PFSK-1 (cell line): ENCODE data around the gene DNMT3B.

Source experiments
- FOXP2 ChIP-seq: optimal IDR thresholded peaks from 2 replicates; pipeline ENCODE3; 2011; ENCODE audit warnings: borderline replicate concordance, control low read depth, inconsistent platforms; ENCODE audit not compliant: insufficient read depth; ENCODE audit errors: extremely low read length, extremely low read depth
- POLR2AphosphoS5 ChIP-seq: IDR thresholded peaks from 2 replicates; pipeline ENCODE4 v1.6.1; 2012; ENCODE audit warnings: low read depth, mild to moderate bottlenecking, control low read depth, low read length, moderate library complexity
- SIN3A ChIP-seq: IDR thresholded peaks from 2 replicates; pipeline ENCODE4 v1.6.1; 2012; ENCODE audit warnings: mild to moderate bottlenecking, low read length, moderate library complexity, borderline replicate concordance; ENCODE audit not compliant: insufficient read depth
- TAF1 ChIP-seq: IDR thresholded peaks from 2 replicates; pipeline ENCODE4 v1.6.1; 2012; ENCODE audit warnings: low read length, control low read depth, borderline replicate concordance; ENCODE audit not compliant: insufficient read depth
- TF ChIP-seq, protein P1 (sequence below), 2 experiments: IDR thresholded peaks; 2 replicates each; pipeline versions ENCODE4 v1.6.1 to v1.8.0; 2011 to 2012; ENCODE audit warnings: low read depth in 2 of 2, low read length in 2 of 2, control low read depth in 1 of 2, inconsistent platforms in 1 of 2, mild to moderate bottlenecking in 1 of 2, moderate library complexity in 1 of 2; ENCODE audit not compliant: insufficient read depth in 1 of 2

DNMT3B gene

DNA sequence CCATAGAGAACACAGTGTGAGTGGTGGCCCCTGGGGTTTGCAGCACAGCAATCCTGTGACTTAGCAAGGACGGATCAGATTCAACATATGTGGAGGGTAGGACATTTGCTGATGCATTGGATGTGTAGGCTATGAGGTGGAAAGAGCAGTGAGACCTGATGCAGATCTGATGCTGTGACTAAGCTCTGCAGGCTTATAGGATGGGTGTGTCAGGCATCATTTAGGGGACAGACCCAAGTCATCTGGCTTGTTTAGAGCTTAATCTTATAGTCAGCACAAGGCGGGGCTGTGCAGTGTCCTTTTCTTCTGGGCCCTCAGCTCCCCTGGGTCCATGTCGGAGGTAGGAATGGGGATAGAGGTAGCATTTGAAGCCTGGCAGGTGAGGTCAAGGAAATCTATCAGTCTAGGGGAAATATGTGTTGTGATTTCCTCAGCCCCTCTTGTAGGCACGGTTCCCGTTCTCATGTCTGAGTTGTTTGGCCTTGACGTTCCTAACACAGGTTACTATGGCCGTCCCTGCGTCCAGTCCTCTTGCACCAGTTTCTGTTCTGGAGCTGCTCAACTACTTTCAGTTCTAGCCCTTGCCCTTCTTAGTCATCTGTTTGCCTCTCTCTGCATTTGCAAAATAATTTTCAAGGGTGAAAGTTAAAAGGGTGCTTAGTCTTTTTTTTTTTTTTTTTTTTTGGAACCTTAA, 42.0 kb downstream of the DNMT3B start:
- TF ChIP-seq, protein P1, sequence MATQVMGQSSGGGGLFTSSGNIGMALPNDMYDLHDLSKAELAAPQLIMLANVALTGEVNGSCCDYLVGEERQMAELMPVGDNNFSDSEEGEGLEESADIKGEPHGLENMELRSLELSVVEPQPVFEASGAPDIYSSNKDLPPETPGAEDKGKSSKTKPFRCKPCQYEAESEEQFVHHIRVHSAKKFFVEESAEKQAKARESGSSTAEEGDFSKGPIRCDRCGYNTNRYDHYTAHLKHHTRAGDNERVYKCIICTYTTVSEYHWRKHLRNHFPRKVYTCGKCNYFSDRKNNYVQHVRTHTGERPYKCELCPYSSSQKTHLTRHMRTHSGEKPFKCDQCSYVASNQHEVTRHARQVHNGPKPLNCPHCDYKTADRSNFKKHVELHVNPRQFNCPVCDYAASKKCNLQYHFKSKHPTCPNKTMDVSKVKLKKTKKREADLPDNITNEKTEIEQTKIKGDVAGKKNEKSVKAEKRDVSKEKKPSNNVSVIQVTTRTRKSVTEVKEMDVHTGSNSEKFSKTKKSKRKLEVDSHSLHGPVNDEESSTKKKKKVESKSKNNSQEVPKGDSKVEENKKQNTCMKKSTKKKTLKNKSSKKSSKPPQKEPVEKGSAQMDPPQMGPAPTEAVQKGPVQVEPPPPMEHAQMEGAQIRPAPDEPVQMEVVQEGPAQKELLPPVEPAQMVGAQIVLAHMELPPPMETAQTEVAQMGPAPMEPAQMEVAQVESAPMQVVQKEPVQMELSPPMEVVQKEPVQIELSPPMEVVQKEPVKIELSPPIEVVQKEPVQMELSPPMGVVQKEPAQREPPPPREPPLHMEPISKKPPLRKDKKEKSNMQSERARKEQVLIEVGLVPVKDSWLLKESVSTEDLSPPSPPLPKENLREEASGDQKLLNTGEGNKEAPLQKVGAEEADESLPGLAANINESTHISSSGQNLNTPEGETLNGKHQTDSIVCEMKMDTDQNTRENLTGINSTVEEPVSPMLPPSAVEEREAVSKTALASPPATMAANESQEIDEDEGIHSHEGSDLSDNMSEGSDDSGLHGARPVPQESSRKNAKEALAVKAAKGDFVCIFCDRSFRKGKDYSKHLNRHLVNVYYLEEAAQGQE (IDR thresholded peaks at IDR 0.05; ENCODE audit: insufficient read depth in 1 of 2, low read depth in 2 of 2, low read length in 2 of 2): no peak
- no peak for TF ChIP-seq POLR2AphosphoS5
- TF ChIP-seq FOXP2: no peak
- no peak for TF ChIP-seq SIN3A
- TF ChIP-seq TAF1: no peak

DNA sequence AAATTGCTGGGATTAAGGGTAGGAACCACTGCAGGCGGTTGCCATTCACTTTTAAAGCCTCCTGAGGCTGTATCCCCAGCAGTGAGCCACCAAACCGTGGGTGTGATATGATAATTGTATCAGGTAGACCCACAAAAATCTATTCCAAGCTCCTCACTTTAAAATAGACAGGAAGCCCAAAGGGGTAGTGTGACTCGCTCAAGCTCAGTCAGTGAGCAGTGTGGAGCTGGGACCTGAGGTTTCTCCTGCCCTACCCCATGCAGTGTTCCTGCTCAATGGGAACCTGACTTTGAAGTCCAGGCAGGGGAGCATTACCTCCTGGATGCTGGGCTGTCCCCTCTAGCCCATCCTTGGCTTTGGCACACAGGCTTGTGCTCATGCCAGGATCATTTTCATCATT, 42.6 kb downstream of the DNMT3B start:
- TF ChIP-seq SIN3A (no peak), FOXP2 (no peak), POLR2AphosphoS5 (no peak), TAF1 (no peak)
- TF ChIP-seq, protein P1 (IDR thresholded peaks at IDR 0.05; ENCODE audit: insufficient read depth in 1 of 2, low read depth in 2 of 2, low read length in 2 of 2): no peak

DNA sequence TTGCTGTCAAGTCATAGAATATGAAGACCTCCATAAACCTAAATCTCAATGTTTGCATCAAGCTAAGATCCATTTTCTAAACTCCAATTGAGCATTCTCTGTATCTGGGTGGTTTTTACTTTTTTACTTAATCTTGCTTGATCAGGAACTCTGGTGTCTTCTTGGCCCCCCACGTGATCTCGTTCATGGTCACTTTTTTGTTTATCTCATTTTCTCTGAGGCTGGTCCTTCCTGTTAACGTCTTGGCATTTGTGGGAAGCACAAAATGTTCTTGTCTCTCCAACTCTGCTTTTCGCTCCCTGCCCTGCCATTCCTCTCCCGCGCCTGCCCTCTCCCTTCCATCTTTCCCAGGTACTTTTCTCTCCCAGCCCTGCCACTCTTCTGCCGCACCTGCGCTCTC, 43.5 kb downstream of the DNMT3B start:
- TF ChIP-seq POLR2AphosphoS5: no peak
- TF ChIP-seq SIN3A: no peak
- TF ChIP-seq, protein P1 (IDR thresholded peaks at IDR 0.05; ENCODE audit: insufficient read depth in 1 of 2, low read depth in 2 of 2, low read length in 2 of 2): no peak
- TF ChIP-seq TAF1: no peak
- no peak for TF ChIP-seq FOXP2

DNA sequence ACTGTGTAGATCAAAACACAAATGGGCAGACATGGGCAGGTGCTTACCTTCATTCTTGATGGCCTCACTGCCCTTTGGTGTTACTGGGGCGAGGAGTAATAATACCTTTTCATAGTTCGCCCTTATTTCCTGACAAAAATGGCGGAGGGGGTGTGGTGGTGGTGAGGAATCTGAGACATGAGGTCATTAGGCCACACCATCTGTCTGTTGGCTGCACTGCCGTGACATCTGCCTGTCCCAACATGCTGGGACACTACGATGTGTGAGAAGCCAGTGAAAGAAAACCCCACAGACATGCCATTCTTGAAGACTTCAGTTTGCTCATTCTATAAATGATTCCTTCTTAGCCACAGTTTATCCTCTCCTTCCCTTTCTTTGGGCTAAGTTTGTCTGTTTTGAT, 44.2 kb downstream of the DNMT3B start:
- TF ChIP-seq SIN3A: no peak
- no peak for TF ChIP-seq FOXP2
- TF ChIP-seq, protein P1 (IDR thresholded peaks at IDR 0.05; ENCODE audit: insufficient read depth in 1 of 2, low read depth in 2 of 2, low read length in 2 of 2): no peak
